K562 treated with DMSO at 1 percent for 48 hours (cell line): Measurements from ENCODE around the gene KYAT1. TPM values are rescaled to one million over a fixed set of nuclear protein-coding genes. Genes with fewer than 3 reads are reported as not detected.

ENCODE experiments used
- total RNA-seq: library from RNA; unstranded; fragments of 300-600 nt; gene quantifications from 2 replicates; pipeline ENCODE4 v1.2.3, GENCODE V29; 2022; ENCODE audit warnings: low replicate concordance; ENCODE audit errors: extremely low read depth

KYAT1 gene
- not detected in 2 replicates for total RNA-seq

DNA sequence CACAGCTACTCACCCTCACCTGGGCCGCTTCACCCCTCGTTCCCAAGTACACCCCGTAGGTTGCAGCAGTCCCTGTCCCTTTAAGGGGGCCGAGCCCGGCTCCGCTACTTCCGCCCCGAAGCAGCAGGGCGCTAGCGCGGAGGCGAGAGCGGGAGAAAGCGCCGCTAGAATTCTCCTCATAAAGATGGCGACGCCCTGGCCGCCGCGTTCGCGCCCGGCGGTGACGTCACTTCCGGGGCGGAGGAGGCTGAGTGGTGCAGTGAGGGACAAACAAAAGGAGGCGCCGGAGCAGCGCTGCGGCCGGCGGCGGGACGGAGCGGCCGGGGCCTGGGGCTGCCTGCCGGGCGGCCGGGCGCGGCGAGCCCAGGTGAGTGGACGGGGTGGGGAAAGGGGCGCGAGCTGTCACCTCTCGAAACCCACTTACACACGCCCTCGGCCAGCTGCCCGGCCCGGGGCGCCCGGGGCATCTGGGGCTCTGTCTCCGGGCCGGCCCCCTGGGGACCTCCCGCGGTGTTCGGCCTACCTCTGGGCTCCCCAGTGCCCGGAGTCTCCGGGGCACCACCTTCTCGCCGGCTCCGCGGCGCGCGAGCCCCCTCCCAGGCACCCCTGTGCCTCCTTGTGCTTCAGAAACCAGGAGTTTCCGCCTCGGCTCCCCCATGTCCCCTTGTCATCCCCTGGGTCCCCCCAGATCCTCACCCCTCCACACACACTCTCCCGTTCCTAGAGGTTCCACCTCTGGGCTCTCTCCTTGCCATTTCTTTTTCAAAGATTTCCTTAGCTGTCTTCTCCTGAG lies at the start of gene KYAT1, which contains the start of gene LRRC8A:
Gene KYAT1, minus strand, starts transcription at position 67 of the 793 bp plus-strand sequence. CDS start 36,545 bp downstream, outside the sequence.
Gene LRRC8A, plus strand, starts transcription at position 250 of the 793 bp plus-strand sequence. CDS start 25,032 bp downstream, outside the sequence.

GRCh38 chr9:128920381-128921058 lies 38.8 kb upstream of the KYAT1 start, which contains the start of gene PHYHD1:
Gene PHYHD1, plus strand, starts transcription at chr9:128920982. Its CDS starts 1,342 bp downstream, at chr9:128922324.

GRCh38 chr9:128829477-128830251 lies 52.1 kb downstream of the KYAT1 start, which contains the start of gene SPOUT1:
Gene SPOUT1, minus strand, starts transcription at chr9:128829794. Its CDS starts 14 bp downstream, at chr9:128829780.

DNA sequence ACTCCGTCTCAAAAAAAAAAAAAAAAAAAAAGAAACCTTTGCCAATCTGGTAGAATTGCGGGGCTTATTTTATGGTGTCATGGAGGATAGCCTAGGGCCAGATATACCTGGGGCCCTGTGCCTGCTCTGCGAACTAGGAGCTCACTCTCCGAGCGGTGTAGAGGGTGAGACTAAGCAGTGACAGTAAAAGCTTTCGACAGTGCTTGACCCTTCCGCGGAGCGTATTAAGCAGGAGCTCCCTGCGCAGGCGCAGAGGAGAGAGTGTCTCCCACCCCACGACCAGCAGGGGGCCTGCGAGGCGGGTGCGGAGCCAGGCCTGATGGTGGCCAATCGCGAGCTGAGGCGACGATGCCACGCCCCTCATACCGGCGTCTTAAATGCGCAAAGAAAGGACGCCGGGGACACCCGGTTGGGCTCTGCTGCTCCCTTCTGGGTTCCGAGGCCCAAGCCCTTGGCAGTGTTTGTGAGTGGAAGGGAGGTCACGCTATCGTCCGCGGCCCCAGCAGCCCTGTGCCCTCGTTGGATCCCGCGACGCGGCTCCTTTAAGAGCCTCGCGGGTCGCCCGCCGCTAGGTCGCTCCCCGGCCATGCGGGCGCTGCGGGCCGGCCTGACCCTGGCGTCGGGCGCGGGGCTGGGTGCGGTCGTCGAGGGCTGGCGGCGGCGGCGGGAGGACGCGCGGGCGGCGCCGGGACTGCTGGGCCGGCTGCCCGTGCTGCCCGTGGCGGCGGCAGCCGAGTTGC lies 63.5 kb downstream of the KYAT1 start, which contains the start of gene ENDOG:
Gene ENDOG, plus strand, starts transcription at position 402 of the 740 bp plus-strand sequence. Its CDS starts 185 bp downstream, at position 587.

GRCh38 chr9:128786681-128787601 lies 94.8 kb downstream of the KYAT1 start, which contains the start of gene TBC1D13:
Gene TBC1D13, plus strand, starts transcription at chr9:128787253. Its CDS starts 101 bp downstream, at chr9:128787354.

Other genes with a start within 250 kb of the KYAT1 start
- gene DYNC2I2, start 225.1 kb downstream of the KYAT1 start, total RNA-seq, result not detected in 2 replicates
- gene SET, start 192.7 kb downstream of the KYAT1 start, total RNA-seq, result 792 TPM in 1 of 2 replicates, not detected in the other
- not detected in 2 replicates for gene PKN3, start 179.4 kb downstream of the KYAT1 start, total RNA-seq
- gene ZDHHC12, start 157.8 kb downstream of the KYAT1 start, total RNA-seq, result not detected in 2 replicates
- not detected in 2 replicates for gene ZER1, start 110.0 kb downstream of the KYAT1 start, total RNA-seq
- gene TBC1D13, start 94.7 kb downstream of the KYAT1 start, total RNA-seq, result not detected in 2 replicates
- not detected in 2 replicates for gene ENDOG, start 63.5 kb downstream of the KYAT1 start, total RNA-seq
- gene SPOUT1, start 52.2 kb downstream of the KYAT1 start, total RNA-seq, result 1,149 TPM in 1 of 2 replicates, not detected in the other
- not detected in 2 replicates for gene LRRC8A, start 183 bp upstream of the KYAT1 start, total RNA-seq
- gene PHYHD1, start 39.0 kb upstream of the KYAT1 start, total RNA-seq, result not detected in 2 replicates
- not detected in 2 replicates for gene DOLK, start 65.7 kb upstream of the KYAT1 start, total RNA-seq
- 457 TPM in 1 of 2 replicates, not detected in the other for gene NUP188, start 65.7 kb upstream of the KYAT1 start, total RNA-seq
- gene SH3GLB2, start 146.4 kb upstream of the KYAT1 start, total RNA-seq, result 434 TPM in 1 of 2 replicates, not detected in the other
- gene MIGA2, start 154.7 kb upstream of the KYAT1 start, total RNA-seq, result 179 TPM in 1 of 2 replicates, not detected in the other
- not detected in 2 replicates for gene DOLPP1, start 199.2 kb upstream of the KYAT1 start, total RNA-seq
- gene CRAT, start 228.8 kb upstream of the KYAT1 start, total RNA-seq, result not detected in 2 replicates
- gene PTPA, start 229.5 kb upstream of the KYAT1 start, total RNA-seq, result not detected in 2 replicates